GM20431 (cell line): Measurements from ENCODE around the gene RASGRP3.

Experiments used
- in situ Hi-C: fragments of 300-500 bp; cut with MseI, MboI; formaldehyde crosslinking; loops from one replicate; pipeline ENCODE4 v1.15.0; 2020; ENCODE audit warnings: low sequenced_read_pairs; ENCODE audit not compliant: unreplicated experiment

Gene RASGRP3

DNA sequence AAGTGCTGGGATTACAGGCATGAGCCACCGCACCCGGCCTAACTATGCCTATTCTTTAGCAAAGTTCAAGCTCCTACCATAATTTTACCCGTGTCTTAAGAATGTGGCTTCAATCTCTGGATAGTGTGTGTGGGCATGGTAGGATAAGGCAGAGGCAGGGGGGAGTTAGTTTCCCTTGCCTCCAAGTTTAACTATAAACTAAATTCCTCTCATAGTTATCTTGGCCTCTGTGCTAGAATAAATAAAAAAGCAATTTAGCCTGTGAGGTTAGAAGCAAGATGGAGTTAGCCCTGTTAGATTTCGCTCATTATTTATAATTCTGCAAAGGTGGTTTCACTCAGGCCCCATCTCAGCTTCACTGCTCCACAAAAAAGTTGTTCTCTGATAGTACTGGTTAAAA lies 129.7 kb downstream of the RASGRP3 start:
- in situ Hi-C loops, result no loop called here

- in situ Hi-C loops, result no loop called here
Measured at GRCh38 chr2:33606622-33607021, 130.2 kb downstream of the RASGRP3 start.

DNA sequence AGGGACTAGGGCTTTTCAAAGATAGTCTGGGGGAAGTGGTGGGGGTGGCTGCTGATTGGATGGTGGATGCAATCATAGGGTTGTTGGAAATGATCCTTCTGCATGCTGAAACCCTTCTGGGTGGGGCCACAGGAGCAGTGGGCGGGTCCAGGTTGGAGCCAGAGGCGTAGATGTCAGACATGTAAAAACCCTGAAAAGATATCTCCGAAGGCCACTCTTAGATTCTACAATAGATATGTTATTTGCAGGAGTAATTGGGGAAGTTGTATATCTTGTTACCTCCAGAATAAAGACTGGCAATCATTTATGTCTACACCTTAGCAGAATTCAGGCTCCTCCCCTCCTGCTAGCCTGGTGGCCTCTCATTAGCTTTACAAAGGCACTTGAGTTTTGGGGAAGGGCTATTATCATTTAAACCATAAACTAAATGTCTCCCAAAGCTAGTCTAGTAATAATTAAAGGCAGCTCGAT lies 130.8 kb downstream of the RASGRP3 start:
- in situ Hi-C loops, result no loop called here

- in situ Hi-C loops, result no loop called here
Measured at GRCh38 chr2:33607905-33608304, 131.5 kb downstream of the RASGRP3 start.

DNA sequence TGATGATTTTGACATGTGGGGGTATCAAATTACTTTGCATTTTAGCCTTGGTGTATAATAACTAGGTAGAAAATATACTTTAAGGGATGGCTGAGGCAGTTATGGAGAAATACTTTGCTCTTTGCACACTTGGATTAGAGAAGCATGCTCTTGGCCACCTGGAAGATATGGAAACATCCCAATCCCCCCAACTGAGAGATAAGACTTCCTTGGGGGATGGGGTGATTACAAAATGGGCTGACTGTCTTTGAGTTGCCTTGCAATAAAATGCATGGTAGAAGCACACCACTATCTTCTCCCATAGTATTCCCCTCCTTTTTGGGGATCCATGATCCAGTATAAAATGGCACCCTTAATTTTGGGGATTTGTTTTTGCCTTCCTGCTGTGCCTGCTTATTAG lies 137.7 kb downstream of the RASGRP3 start:
- in situ Hi-C loops, result no loop called here
